Mesodermal cell (in vitro differentiated cells): ENCODE data around the gene TRAPPC2L.

Experiments used
- H3K27ac ChIP-seq: 2 replicates; pipeline ENCODE4 v1.7.0; 2013; ENCODE audit warnings: mild to moderate bottlenecking, low read depth, low read length, moderate library complexity; ENCODE audit not compliant: severe bottlenecking
- H3K36me3 ChIP-seq: 2 replicates; pipeline ENCODE4 v1.7.1; 2013; ENCODE audit warnings: mild to moderate bottlenecking, low read length, moderate library complexity; ENCODE audit not compliant: control insufficient read depth, insufficient read depth
- H3K4me1 ChIP-seq: one replicate; pipeline ENCODE4 v1.7.1; 2013; ENCODE audit warnings: mild to moderate bottlenecking, low read length; ENCODE audit not compliant: insufficient read depth, control insufficient read depth, poor library complexity, severe bottlenecking
- H3K4me3 ChIP-seq: 2 replicates; pipeline ENCODE4 v1.7.0; 2013; ENCODE audit warnings: low read length, control low read depth, mild to moderate bottlenecking; ENCODE audit not compliant: insufficient read depth, poor library complexity, severe bottlenecking; ENCODE audit errors: extremely low read depth
- H3K9me3 ChIP-seq: 2 replicates; pipeline ENCODE4 v1.7.1; 2013; ENCODE audit warnings: mild to moderate bottlenecking, low read length, moderate library complexity; ENCODE audit not compliant: control insufficient read depth
- WGBS, 2 experiments: methylation state at CpG; one replicate each; pipeline ENCODE4 v1.1.5; 2013; ENCODE audit warnings: missing lambda C conversion rate in 2 of 2; ENCODE audit not compliant: insufficient coverage in 2 of 2; 5-methylcytosine and 5-hydroxymethylcytosine counted together

TRAPPC2L gene

DNA sequence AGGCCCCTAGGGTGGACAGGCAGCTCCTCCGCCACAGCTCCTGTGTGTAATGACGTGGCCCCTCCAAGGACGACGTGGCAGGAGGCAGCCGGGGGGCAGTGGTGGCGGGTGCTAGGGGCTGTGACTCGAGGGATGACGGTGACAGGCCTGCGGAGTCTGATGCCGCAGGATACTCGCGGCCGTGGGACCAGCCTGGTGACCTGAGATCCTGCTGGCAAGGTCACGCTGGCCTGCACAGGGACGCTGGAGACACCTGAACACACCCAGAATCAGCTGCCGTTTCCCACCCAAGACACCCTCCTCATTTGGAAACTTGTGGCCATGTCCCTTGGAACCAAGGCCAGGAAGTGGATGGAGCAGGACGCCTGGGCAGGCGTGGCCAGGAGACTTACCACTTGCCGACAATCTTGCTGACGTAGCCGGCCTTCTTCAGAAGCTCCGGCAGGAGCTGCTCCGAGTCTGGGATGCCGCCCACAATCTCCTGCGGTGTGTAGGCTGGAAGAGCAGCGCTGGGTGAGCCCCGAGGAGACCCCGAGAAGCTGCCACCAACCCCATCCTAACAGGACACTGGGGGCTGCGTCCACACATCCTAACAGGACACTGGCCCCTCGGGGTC, 16.2 kb upstream of the TRAPPC2L start:
- H3K4me3 ChIP-seq: no peak overlapping the region
- 92 to 96% methylated on average over 25 to 29 of the region's 30 CpGs for WGBS, 2 experiments
- H3K36me3 ChIP-seq: peaks cover 22% of the 10 kb centered on the region
- H3K4me1 ChIP-seq: no peaks in the 10 kb centered on the region
- no peaks in the 10 kb centered on the region for H3K9me3 ChIP-seq
- no peak overlapping the region for H3K27ac ChIP-seq

DNA sequence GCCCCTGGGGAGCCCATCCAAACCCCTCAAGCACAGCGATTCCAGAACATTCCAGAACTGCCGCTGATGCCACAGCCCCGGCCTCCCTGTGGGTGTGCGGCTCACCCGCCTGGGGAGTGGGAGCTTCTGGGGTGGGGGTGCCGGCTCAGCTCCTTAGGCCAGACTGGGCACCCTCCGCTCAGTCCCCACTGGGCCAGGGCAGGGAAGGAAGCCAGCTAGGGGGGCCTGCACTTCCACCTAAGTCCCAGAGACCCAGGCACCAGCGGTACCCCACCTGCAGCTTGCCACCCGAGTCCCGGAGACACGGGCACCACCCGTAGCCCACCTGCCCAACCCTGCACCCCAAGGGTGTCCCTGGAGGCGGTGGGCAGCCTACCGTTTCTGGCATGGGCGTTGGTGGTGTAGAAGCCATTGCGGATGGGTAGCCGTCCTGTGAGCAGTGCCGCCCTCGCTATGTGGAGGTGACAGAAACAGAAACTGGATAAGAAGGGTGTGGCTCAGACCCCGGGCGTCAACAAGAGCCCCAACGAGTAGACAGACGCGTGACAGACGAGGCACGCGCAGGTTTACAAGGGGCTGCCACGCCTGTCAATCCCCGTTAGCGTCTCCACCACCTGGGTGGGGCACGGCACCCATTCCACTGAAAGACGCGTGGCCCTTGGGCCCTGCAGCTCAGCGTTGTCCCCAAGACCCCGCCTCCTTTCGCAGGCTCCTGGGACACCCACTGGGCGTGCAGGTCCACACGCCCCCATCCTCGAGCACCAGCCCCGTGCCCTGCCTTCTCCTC, 15.2 kb upstream of the TRAPPC2L start:
- Histone ChIP-seq H3K9me3 (no peaks in the 10 kb centered on the region), H3K4me1 (no peaks in the 10 kb centered on the region), H3K36me3 (peaks cover 22% of the 10 kb centered on the region), H3K27ac (no peak overlapping the region), H3K4me3 (no peak overlapping the region)
- 92 to 95% methylated on average over 27 to 36 of the region's 40 CpGs for WGBS, 2 experiments

DNA sequence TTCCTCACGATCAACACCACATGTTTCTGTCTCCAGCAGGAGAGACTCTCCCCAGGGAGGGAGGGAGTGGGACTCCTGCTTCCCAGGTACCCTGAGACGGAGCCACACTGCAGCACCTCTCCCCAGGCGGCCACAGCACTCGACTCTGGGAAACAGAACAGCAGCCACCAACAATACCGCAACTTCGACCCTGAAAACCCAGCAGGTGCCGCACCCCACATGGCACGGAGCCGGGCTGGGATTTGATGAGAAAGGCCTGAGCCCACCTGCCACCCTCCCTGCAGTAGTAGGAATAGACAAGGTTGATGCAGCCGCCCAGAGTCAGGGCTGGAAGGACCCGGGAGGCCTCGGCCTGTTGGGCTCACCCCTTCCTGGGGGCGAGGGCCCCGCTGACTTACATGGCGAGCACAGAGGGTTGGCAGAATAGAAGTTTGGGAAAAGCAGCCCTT, 14.6 kb upstream of the TRAPPC2L start:
- WGBS, 2 experiments: 93 to 95% methylated on average over 12 to 14 of the region's 15 CpGs
- Histone ChIP-seq H3K36me3 (peaks cover 22% of the 10 kb centered on the region), H3K9me3 (no peaks in the 10 kb centered on the region), H3K4me1 (no peaks in the 10 kb centered on the region), H3K27ac (no peak overlapping the region), H3K4me3 (no peak overlapping the region)

DNA sequence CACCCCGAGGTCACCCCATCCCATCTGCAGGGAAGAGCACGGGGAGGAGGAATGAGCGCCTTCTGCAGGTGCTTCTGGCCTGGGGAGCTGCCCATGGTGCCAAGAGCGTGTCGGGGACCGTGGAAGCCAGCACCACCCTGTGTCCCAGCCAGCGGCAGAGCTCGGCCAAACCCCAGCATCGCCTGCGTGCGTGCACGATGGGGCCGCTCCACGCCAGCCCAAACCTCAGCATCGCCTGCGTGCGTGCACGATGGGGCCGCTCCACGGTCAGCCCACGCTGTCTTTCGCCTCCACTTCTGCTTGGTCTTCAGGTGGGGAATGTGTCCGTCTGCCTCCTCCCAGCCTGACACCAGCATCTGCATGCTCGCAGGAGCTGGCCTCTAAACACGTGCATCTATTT, 14.1 kb upstream of the TRAPPC2L start:
- 90 to 97% methylated on average over 24 to 25 of the region's 25 CpGs for WGBS, 2 experiments

DNA sequence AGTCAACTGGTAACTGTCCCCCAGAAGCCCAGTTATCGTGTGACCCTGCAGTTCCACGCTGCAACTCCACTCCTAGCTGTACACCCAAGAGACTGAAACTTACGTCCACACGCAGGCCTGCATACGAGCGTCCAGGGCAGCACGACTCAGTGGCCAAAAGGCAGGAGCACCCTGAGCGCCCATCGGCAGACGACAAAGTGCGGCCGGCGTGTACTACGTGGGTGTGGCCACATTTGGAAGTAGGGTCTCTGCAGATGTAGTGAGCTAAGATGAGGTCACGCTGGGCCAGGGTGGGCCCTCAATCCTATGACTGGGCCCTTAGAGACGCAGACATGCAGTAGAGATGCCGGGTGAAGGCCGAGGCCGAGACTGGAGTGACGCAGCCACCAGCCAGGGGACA, 13.7 kb upstream of the TRAPPC2L start:
- Histone ChIP-seq H3K27ac (no peak overlapping the region), H3K9me3 (no peaks in the 10 kb centered on the region), H3K36me3 (peaks cover 18% of the 10 kb centered on the region), H3K4me1 (no peaks in the 10 kb centered on the region), H3K4me3 (no peak overlapping the region)
- 92 to 97% methylated on average over 20 of the region's 20 CpGs for WGBS, 2 experiments

More for the DNA sequence above, 14.1 kb upstream of the TRAPPC2L start:
- Histone ChIP-seq H3K36me3 (peaks cover 20% of the 10 kb centered on the region), H3K4me1 (no peaks in the 10 kb centered on the region), H3K27ac (no peak overlapping the region), H3K4me3 (no peak overlapping the region), H3K9me3 (no peaks in the 10 kb centered on the region)

DNA sequence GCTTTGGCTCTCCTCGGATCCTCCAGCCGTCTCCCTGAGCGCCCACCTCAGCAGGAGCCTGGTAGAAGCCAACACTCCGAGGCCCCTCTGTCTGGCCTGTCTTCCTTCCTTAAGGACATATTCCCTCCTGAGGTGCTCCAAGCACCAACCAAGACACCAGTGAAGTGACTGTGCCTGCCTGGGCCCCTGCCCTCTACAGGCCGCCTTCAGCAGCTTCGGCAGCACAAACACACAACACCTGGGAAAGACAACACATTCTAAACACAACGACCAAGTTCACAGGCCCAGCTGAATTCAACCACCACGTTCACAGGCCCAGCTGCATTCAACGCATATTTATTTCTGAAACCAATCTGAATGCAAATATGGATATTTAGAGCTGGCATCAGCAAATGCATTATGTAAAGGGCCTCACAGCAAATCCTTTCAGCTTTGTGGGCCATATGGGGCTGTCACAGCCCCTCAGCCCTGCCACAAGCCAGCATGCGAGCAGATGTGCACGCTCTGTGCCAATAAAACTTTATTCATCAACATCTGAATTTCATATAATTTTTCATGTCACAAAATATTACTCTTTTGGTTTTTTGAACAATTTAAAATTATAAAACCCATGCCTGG, 12.4 kb upstream of the TRAPPC2L start:
- Histone ChIP-seq H3K36me3 (peaks cover 10% of the 10 kb centered on the region), H3K4me3 (no peak overlapping the region), H3K9me3 (no peaks in the 10 kb centered on the region), H3K4me1 (no peaks in the 10 kb centered on the region), H3K27ac (no peak overlapping the region)
- 81 to 85% methylated on average over 7 to 10 of the region's 11 CpGs for WGBS, 2 experiments

DNA sequence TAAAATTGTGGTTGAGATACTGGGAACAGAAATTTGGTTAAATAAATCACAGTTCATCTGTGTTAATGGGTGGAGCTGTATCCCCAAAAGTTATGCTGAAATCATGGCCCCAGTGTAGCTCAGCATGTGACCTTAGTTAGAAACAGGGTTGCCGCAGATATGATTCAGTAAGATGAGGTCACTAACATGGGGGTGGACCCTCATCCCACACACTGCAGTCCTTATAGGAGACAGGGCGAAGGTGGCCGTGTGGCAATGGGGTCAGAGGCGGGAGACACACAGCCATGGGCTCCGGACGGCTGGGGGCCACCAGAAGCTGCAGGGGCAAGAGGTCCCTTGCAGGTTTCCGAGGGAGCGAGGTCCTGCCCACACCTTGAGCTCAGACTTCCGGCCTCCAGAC, 10.8 kb upstream of the TRAPPC2L start:
- Histone ChIP-seq H3K36me3 (peaks cover 5% of the 10 kb centered on the region), H3K27ac (no peak overlapping the region), H3K9me3 (no peaks in the 10 kb centered on the region), H3K4me1 (no peaks in the 10 kb centered on the region), H3K4me3 (no peak overlapping the region)
- WGBS, 2 experiments: 95 to 98% methylated on average over 7 to 8 of the region's 9 CpGs

DNA sequence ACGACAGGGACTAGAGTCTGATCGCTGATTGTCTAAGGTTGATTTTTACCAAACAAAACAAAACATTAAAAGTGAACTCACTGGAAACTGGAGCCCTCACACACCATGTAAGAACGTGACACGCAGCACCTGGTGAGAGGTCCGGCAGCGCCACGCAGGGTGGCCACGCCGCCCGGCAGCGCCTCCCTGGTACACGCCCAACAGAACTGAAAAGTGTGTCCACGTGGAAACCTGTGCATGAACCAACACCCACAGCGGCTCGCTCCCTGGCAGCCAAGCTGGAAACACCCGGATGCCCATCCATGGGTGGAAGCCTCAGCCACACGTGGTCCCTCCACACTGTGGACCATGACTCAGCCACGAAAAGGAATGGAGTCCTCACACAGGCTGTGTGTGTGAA, 9.3 kb upstream of the TRAPPC2L start:
- H3K27ac ChIP-seq: no peak overlapping the region
- no peaks in the 10 kb centered on the region for H3K9me3 ChIP-seq
- H3K4me1 ChIP-seq: no peaks in the 10 kb centered on the region
- no peak overlapping the region for H3K4me3 ChIP-seq
- WGBS, 2 experiments: 92 to 96% methylated on average over 18 of the region's 18 CpGs
- peaks cover 5% of the 10 kb centered on the region for H3K36me3 ChIP-seq

DNA sequence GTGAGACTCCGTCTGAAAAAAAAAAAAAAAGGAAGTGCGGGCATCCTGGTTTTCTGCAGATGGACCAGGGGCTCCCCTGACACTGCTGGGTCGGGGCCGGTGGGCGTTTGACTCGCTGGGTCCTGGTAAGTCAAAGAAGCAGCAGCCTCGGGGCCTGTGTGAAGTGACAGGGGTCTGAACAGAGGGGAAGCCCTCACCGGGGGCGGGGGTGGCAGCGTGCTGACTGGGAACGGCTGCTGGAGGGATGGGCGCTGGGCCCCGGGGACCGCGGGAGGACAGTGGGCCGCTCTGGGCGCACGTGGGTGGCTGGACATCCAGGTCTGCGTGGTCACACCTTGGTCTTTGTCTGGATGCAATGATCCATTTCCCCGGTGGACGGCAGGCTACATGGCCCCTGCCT, 8.4 kb upstream of the TRAPPC2L start:
- WGBS, 2 experiments: 93 to 95% methylated on average over 21 of the region's 21 CpGs
- peaks cover 5% of the 10 kb centered on the region for H3K36me3 ChIP-seq
- no peaks in the 10 kb centered on the region for H3K4me1 ChIP-seq
- no peak overlapping the region for H3K27ac ChIP-seq
- no peaks in the 10 kb centered on the region for H3K9me3 ChIP-seq
- H3K4me3 ChIP-seq: no peak overlapping the region

DNA sequence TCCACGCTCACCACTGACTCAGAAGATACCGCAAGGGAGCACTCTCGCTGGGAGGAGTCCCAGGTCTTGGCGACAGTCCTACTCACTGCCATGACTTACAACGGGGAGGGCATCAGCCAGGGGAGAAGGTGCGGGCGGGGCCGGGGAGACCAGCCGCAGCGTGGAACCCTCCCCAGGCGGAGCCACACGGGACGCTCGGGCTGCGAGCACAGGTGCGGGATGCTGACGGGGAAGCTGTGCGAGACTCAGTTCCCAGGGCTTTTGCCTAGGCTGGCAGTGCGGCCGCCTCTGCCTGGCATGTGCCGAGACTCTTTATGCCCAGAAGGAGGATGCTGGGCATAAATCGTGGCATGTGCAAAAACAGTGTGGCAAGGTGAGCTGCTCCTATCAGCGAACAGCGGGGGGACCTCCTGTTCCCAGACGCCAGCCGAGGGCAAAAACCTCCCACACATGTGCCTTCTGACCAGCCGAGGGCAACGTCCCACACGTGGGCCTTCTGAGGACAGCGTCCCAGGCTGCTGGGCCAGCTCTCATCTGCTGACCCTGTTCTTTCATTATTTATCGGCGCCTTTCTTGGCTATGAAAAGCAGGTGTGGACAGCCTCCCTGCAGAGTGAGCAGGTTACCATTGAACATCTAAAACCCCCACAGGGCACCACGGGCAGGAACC, 6.3 kb upstream of the TRAPPC2L start:
- Histone ChIP-seq H3K4me3 (no peak overlapping the region), H3K27ac (no peak overlapping the region), H3K9me3 (no peaks in the 10 kb centered on the region), H3K4me1 (peaks cover 2% of the 10 kb centered on the region), H3K36me3 (peaks cover 13% of the 10 kb centered on the region)
- WGBS, 2 experiments: 89 to 94% methylated on average over 31 of the region's 33 CpGs
